NCI-H187 treated with DMSO at 0.1 percent for 48 hours (cell line): ENCODE results near the gene CCR5.

Source experiments
- DNase-seq: peaks from one replicate; lab custom pipeline; 2025; lab: John Stamatoyannopoulos, UW

CCR5 gene

DNA sequence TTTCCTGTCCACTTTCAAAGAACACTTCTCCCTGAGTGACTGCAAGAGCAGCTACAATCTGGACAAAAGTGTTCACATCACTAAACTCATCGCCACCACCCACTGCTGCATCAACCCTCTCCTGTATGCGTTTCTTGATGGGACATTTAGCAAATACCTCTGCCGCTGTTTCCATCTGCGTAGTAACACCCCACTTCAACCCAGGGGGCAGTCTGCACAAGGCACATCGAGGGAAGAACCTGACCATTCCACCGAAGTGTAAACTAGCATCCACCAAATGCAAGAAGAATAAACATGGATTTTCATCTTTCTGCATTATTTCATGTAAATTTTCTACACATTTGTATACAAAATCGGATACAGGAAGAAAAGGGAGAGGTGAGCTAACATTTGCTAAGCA is 38.1 kb downstream of the CCR5 start:
- DNase-seq: no peak

GRCh38 chr3:46409739-46410489 is 39.2 kb downstream of the CCR5 start:
- DNase-seq: no peak

GRCh38 chr3:46410669-46411068 is 39.9 kb downstream of the CCR5 start:
- DNase-seq: no peak

DNA sequence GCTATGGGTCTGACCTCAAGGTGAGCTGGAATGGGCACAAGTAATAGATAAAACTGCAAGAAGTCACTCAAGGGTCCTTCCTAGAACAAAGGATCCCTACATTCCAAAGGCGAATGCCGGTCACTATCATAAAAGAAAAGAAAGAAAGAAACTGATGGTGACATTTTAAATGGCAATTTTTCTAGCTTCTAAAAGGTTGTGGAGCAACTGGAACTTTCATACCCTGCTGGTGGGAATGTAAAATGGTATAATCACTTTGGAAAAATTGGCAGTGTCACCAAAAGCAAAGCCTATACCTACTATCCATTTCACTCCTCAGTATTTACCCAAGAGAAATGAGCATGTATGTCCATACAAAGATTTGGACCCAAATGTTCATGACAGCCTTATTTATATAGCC is 40.5 kb downstream of the CCR5 start:
- DNase-seq: no peak

DNA sequence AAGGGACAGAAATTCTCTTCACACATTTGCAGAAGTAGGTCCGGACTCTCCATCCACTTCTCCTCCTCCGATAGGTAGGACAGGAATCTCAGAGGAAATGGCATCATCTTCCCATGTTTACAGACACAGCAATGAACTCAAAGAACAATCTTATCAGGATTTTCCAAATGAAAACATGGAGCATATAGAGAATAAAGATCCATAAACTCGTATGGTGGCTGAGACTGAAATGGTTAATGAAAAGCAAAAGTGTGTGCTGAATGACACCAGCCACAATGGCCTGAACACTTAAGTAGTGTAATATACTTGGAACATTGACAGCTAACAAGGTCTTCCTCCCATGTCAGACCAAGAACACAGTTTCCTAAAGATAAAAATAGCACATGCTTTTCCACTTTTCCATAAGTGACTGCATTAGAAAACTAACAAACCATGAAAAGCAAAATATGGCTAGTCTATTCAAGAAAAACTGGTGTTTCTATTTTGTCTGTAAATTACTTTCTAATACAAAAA is 42.1 kb downstream of the CCR5 start:
- DNase-seq: no peak

DNA sequence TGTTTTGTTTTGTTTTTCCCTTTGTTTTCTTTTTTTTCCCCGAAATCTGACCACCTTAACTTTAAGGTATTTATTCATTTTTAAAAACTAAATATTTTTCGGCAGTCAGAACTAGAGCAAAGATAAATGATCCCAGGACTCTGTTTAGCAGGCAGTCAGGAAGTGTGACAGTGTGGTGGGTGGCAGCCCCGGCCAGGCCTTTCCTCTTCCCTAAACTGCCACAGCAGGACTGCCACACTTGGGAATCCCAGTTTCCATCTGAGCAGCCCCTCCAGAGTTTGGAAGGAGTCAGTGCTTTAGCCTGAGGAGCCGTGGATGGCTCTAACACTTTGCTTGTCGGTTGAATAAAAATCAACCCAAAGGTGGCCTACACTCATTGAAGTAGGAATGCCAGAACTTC is 43.2 kb downstream of the CCR5 start:
- DNase-seq: no peak

- no peak for DNase-seq
Measured at GRCh38 chr3:46414739-46415138, 44.0 kb downstream of the CCR5 start.

DNA sequence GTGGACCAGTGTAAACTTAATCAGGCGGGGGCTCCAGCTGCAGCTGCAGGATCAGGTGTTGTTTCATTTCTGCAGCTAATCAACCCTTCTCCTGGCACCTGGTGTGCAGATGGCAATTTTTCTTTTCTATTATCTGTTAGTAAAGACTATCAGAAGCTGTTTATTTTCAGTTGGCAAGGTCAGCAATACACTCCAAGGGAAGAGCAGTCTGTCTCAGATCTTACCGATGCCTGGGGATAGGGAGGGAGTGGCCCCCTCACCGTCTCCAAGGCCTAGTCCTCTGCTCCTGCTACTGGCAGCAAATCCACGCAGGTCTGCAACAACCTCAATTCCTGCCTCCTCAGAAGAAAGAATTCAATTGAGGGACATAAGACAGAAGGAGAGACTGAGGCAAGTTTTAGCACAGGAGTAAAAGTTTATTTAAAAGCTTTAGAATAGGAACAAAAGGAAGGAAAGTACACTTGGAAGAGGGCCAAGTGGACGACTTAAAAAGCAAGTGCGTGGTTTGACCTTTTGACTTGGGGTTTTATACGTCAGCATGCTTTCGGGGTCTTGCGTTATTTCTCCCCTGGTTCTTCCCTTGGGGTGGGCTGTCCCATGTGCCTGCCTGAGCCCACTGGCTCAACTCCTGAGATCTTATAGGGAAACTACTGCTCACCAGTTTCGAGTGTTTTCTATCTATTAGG is 45.5 kb downstream of the CCR5 start:
- no peak for DNase-seq

DNA sequence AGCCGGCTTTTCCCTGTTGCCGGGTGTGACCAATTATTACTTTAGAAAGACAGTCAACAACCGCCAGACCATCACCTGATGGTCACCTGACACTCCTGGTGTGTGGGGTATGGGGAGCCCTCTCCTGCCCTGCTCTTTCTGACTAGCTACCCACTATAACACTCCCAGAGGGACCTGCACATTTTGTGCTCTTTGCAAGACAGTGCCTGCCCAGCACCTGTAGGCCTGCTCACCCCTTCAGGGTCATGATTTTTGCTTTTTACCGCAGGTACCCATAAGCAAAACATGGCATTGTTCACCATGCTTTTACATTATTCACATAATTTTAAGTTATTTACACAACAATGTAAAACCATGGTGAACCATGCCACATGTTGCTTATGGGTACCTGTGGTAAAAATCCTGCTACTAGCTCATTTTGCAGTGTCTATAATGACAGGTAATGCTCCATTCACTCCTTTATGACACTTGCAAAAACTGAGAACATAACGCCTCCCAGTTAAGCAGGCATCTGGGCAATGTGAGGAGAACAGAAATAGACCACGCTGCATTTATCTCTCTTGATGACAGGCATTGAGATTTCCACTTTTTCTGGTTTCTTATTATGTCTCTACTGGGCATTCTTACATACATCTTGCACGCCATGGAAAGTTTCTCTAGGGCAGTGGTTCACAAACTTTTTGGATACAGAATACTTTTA is 46.2 kb downstream of the CCR5 start:
- DNase-seq: no peak

GRCh38 chr3:46417841-46418611 is 47.3 kb downstream of the CCR5 start:
- DNase-seq: no peak

DNA sequence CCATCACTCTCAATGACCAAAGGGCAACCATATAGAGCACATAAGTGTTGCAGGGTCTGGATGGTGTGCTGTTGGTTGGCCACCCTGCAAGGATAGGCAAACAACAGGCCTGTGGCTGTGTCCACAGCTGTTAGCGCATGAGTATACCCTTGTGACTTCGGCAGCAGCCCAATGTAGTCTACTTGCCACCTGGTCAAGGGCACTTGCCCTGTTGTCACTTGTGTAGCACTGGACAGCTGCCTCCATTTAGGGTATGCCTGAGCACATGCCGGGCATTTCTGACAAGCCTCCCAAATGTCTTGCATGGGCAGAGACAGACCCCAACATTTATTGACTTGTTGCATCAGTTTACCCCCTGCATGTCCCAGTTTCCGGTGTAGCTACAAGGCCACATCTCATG is 49.1 kb downstream of the CCR5 start:
- DNase-seq: no peak

- no peak for DNase-seq
Measured at GRCh38 chr3:46420931-46421330, 50.2 kb downstream of the CCR5 start.

DNA sequence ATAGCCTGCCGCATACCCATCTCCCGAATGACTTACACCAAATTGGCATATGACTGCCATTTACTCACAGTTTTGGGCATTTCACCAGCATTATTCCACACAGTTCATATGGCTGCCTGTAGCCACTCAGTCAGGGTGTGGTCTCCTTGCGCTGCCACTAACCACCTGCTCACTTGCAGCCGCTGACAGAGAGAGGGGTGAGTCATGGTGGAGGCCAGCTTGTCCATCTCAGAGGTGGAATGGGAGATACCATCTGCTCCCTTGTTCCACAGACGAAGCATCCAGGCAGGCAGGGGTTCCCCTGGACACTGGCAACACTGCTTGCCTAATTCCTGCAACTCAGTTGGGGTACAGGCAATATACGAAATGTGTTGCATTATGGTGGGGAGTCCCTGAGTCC is 51.9 kb downstream of the CCR5 start:
- DNase-seq: no peak

GRCh38 chr3:46423588-46423987 is 52.8 kb downstream of the CCR5 start:
- no peak for DNase-seq
